DMS153 (cell line): ENCODE measurements around the gene PAX2.
"Not testable (repeated sequence)": the region's sequence is repeated elsewhere in the genome, so short reads cannot be mapped to it uniquely, and the experiment has no call there.

Experiments
- DNase-seq: peaks from one replicate; lab custom pipeline; 2025; lab: John Stamatoyannopoulos, UW

The PAX2 gene

DNA sequence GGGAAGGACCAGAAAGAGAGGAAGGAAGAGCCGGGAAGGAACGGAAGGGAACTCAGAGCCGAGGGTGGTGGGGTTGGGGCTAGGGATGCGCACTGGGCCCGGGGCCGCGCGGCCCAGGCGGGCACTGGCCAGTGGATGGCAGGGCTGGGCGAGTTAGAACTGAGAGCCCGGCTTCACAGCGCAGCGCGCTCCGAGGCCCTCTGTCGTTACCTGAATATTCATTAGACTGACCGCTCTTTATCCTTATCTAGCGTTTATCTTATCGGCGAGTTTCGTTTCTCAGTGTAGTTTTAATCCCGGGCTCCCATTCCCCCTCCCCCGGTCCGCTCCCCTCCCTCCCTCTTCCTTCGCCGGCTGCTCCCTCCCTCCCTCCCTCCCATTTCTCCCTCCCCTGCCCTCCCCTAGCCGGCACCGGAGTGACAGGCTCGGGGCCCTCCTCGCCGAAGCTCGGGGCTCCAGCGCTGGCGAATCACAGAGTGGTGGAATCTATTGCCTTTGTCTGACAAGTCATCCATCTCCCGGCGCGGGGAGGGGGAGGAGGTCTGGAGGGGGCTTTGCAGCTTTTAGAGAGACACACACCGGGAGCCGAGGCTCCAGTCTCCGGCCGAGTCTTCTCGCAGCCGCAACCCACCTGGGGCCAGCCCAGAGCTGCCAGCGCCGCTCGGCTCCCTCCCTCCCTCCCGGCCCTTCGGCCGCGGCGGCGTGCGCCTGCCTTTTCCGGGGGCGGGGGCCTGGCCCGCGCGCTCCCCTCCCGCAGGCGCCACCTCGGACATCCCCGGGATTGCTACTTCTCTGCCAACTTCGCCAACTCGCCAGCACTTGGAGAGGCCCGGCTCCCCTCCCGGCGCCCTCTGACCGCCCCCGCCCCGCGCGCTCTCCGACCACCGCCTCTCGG, at the start of gene PAX2:
PAX2 (plus strand) TSS at position 596 of the 895 bp plus-strand sequence. CDS start 679 bp downstream, outside the sequence.
- DNase-seq = no peak

DNA sequence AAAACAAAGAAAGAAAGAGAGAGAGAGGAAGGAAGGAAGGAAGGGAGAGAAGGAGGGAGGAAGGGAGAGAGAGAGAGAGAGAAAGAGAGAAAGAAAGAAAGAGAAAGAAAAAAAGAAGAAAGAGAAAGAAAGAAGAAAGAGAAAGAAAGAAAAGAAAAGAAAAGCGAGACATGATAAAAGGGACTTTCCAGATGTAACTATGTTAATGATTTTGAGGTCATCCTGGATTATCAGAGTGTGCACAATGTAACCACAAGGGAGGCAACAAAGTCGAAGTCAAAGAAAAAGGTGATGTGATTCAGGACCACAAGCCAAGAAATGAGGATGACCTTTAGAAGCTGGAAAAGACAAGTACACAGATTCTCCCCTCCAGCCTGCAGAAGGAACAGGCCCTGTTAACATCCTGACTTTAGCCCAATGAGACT, 48.9 kb upstream of the PAX2 start:
- DNase-seq = no peak

DNA sequence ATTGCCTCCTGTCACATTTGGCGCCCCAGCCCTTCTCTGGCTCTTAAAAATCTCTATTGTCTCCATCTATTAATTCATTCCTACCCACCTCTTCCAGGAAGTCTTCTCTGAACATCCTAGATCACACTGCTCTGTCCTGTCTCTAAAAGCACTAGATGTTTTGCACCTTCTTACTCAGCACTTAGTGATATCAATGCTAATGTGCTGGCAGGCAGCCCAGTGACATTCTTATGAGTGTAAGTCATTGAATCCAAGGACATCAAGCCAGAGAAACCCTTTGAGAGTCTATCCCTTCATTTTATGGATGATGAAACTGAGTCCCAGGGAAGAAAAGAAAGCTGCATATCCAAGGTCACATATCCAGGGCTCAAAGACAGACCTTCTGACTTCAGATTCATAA, 48.3 kb upstream of the PAX2 start:
- no peak for DNase-seq

DNA sequence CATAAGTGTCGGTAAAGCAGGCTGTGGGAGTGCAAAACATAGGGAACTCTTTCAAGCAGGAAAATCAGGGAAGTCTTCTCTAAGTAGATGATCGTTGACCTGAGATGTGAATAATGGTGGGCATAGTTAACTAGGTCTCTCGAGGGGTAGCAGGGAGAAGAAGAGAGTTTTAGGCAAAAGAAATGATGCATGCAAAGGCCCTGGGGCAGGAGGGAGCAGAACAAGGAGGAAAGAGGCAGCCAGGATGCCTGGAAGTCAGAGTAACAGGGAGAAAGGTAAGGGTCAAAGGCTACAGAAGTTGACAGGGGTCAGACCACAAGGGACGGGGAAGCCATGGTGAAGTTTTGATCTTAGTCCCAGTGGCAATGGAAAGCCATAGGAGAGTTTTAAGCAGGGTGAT, 47.8 kb upstream of the PAX2 start:
- DNase-seq = no peak

DNA sequence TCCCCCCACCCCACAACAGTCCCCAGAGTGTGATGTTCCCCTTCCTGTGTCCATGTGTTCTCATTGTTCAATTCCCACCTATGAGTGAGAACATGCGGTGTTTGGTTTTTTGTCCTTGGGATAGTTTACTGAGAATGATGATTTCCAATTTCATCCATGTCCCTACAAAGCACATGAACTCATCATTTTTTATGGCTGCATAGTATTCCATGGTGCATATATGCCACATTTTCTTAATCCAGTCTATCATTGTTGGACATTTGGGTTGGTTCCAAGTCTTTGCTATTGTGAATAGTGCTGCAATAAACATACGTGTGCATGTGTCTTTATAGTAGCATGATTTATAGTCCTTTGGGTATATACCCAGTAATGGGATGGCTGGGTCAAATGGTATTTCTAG, 43.7 kb upstream of the PAX2 start:
- not testable (repeated sequence) for DNase-seq

DNA sequence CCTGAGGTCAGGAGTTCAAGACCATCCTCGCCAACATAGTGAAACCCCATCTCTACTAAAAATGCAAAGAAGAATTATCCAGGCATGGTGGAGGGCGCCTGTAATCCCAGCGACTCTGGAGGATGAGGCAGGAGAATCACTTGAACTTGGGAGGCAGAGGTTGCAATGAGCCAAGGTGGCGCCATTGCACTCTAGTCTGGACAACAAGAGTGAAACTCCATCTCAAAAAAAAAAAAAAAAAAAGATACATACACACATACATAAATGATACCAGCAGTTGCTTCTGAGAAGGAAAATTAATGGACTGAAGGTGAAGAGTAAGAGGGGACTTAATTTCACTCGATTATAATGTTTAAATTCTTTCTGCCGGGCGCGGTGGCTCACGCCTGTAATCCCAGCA, 40.2 kb upstream of the PAX2 start:
- no peak for DNase-seq

DNA sequence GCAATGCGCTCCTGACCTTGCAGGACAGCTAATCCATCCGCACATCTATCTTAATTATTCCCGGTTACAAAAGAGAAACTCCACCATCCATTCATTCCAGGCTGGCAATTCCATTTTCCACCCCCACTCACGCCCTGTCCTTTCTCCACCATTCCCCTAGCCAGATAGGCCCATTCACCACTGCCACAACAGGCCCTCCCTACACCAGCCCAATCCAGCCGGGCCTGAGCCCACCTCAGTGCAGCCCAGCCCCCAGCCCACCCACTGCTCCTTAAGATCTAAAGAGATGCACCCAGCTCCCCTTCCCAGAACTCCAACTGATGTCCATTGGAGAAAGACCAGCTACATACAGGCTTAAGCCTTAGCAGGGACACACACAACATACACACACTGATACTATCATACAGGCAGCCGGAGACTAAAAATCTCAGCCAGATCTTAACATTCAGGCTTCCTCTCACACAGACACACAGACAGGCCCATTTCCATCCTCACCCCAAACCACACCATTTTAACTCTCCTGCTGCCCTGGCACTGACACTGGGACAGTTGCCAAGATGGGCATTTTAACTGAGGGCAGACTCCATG, 38.0 kb upstream of the PAX2 start:
- DNase-seq = no peak

DNA sequence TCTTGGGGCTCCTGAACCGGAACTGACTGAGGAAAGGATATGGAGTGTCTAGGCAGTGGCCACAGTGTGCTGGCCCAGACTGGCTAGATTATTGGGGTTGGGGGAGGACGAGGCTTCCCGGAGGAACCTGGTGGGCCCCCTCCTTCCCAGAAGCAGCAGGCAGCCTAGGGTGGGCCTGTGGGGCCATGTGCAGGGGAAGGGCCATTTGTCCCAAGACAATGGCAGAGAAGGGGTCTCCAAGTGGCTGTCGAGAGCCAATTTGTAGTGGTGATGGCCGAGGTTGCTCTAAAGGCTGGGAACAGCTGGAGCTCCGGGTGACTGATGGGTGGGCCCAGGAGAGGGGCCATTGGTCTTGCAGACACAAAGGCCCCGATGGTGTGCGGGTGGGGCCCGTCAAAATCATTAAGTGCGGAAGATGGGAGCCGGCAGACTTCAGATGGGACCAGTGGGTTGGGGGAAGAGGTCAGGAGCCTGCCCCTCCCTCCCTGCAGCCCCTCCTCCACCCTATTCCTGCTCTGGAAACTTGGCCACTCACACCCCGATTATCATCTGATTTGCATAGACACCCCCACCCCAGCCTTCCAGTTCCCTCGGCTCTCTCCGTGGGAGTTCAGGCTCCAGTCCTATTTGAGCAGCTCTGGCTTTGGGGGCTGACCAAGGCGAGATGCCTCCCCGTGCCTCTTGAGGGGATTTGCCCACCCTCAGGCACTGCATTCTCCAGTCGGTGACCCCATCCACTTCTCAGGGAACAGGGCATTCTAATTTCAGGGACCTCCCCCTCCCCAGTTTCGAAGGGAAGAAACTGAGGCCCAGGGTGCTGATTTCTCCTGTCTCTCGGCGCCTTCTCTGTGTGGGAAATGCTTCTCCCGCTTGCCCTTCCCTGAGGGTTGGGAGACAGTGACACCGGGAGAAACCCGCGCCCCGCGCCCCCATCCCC, 36.0 kb upstream of the PAX2 start:
- DNase-seq = no peak

DNA sequence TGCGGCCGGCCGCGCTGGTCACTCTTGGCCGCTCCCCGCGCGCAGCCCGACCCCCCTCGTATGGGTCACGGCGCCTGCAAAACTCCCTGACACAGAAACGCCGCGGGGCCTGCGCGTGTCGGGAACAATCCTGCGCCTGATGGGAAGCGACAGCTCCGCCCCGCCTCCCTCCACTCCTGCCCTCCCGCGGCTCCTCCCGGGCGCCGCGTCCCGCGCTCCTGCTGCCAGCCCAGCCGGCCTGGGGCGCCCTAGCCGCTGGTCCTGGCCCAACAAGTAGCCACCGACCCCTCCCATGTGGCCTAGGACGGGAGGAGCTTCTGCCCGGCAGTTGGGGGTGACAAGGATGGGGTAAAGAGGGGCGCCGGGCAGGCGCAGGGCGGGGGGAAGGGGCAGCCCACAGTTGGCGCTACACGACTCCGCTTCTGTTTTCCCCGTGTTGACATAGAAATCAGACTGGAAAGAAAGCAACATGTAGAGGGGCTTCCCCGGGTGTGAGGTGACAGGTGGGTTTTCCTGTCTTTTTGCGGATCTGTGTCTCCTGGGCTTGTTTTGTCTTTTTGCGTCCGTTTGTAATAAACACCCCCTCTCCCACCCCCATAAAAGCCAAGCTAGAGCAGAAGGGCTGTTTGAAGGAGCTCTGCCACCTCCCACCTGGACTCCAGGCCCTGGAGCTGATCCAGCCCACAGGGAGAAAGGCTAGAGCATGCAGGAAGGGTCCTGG, 35.1 kb upstream of the PAX2 start:
- no peak for DNase-seq

DNA sequence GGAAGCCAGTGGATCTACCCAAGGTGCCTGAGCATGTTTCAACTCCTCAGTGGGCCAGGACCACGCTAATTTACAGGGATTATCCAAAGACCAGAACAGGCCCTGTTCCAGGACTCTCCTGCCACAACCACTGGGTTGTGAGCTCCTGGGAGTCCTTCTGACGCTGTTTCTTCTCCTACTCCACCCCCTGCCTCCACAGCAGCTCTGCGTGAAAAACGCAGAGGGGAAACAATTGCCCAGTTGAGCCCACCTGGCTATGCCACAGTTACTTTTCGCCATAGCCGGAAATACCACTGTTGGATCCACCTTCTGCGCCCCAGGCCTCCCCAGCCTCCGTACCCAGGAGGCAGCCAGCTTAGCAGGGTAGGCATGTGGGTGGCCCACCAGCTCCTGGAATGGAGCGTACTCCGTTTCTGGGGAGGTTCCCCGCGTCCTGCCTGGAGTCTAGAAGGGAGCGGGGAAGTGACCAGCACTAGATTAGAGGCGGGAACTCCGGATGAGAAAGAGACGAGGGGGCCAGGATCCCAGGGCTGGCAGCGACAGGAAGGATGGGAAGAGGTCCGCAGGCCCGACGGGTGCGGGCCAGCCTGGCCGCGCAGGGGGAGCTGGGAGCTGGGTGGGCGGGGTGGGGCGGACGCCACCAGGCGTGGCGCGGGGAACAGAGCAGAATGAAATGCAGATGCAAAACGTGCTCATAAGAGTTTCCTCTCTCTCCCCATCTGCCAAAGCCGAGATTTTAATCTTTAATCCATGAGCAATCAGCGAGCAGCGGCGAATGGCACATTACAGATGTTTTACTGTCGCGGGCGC, 32.1 kb upstream of the PAX2 start:
- DNase-seq = no peak

DNA sequence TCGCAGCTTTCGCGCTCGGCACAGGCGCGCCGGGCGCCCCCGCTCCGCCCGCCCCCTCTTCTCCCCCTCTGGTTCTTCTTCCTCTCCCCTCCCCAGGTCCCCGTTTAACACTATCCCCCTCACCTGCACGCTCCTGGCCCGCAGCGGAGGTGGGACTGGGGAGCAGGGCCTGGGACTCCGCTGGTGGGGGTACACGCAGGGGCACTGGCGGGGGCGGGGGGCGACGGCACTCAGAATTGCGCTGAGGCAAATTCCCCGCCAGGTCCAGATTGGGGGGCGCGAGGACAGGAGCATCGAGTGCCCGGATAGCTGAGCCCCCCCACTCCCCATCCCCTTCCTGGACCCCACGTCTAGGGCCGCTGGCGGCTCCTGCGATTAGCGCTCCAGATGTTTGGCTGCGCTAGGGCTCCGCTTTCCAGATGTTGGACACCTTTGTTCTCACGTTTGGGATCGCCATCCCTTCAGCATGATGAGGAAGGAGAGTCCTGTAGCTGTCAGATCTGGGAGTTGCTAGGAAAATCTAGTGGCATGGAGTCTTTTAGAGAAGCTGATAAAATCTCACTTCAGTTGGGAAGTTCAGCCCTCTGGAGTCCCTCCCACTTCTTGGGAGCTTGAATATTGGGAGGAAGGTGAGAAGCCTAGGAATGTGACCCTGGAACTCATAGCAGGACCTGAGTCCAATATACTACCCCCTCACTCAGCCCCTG, 31.4 kb upstream of the PAX2 start:
- no peak for DNase-seq

DNA sequence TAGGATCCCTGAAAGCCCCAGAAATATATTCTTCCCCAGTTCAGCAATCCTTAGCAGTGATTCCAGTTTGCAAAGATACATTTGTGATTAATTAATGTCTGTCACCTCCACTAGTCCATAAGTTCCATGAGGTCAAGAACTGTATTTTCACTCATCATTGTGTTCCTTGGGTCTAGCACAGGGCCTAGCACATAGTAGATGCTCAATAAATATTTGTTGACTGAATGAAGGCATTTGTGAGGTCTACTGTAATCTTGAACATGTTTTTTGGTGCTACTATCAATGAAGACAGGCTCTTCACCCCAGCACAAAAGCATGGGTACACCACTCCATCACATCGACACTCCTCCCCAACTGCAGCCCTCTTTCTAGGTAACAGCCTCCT, 30.8 kb upstream of the PAX2 start:
- no peak for DNase-seq

DNA sequence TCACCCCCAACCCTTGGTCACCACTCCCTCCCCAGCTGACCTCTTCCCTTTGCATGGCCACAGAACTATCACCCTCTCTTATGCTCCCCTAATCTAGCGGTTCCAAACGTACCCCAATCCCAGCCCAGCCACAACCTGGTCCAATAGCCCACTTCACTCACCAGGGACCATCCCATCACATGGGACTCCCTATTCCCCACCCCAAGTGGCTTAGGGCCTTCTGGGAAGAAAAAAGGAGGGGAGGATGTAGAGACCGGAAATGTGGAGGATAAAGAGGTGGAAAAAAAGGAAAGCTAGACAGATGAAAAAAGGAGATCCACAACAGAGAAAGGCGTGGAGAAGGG, 30.3 kb upstream of the PAX2 start:
- no peak for DNase-seq

DNA sequence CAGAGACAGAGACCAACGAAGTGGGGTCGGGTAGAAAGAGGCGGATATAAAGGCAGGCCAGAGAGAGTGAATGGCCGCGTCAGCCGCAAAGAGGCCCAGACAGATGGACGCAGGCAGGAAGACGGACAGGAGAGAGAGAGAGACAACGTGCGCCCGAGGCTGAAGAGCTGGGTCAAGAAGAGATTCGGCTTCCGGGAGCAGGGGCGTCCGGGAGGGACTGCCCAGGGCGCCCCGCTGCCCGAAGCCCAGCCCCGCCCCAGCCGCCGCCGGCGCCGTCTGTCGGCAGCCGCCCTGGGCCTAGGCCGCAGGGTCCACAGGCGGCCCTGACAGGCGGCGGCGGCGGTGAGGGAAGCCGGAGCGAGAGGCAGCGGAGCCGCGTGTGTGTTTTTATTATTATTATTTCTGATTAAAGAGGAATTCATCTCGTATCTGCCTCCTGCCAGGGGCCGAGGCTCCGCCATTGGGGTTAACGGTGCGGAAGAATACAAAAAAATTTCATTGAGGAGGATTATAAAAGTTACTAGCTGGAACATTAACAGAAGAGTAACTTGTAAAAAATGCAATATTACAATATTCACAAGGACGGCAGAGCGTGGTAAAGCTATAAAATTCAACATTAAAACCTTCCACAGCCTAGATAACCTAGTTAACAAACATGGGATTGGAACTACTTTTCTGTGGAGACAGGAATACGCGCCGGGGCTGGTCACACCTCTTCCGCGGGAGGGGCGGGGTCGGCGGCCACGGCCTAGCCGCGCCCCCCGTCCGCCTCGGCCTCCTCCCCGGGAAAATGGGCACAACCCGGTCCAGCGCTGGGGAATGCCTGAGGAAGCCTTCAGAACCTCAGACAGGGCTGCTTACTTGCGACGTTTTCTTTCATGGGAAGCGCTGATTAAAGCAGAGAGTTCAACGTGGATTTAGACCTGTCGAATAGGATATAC, 29.7 kb upstream of the PAX2 start:
- DNase-seq = no peak

DNA sequence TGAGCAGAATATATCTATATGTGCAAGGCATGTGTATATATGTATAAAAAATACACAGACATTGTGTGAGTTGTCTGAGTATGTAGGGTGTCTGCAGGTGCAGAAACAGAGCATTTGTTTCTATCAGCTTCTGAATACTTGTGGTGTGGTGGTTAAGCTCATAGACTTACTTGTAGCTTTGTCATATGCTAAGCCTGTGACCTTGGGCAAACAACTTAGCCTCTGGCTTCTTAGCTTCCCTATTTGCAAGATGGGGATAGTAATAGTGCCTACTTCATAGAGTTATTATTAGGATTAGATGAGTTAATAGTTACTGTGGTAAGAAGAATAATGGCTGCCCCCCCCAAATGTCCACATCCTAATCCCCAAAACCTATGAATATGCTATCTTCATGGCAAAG, 28.2 kb upstream of the PAX2 start:
- no peak for DNase-seq

DNA sequence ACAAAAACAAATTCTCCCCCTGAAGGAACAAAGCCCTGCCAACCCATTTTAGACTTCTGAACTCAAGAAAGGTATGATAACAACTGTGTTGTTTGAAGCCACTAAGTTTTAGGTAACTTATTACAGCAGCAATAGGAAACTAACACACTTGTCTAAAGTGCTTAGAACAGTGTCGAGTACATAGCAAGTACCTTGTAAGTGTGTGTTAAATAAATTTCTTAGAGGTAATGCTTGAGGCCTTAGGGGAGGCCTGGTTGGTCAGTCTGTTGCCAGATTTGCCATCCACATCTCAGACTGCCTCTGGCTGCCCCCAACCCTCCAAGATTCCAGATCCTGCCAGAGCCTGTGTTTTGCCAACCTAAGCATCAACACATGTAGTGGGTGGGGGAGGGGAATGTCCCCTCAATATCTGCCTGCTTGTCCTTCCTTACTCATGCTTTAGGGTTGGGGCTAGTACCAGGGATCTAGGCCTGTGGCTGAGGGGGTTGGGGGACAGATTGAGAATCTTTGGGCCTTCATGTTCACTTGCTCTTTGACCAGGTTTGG, 27.1 kb upstream of the PAX2 start:
- no peak for DNase-seq

DNA sequence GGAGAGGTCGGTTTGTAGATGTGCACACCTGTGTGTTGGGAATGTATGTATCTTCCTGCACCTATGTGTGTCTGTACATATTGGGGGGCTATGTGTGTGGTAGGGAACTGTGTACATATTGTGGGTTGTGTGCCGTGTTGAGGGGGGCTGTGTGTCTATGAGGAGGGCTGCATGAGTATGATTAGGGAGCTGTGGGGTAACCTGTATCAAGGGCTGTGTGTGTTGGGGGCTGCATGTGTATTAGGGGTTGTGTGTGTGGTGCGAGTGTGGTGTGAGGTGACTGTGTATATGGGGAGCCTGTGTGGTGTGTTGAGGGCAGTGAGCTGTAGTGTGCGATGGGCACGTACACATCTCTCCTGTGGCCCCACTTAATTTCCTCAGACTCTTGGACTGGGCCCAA, 22.2 kb upstream of the PAX2 start:
- DNase-seq = no peak

DNA sequence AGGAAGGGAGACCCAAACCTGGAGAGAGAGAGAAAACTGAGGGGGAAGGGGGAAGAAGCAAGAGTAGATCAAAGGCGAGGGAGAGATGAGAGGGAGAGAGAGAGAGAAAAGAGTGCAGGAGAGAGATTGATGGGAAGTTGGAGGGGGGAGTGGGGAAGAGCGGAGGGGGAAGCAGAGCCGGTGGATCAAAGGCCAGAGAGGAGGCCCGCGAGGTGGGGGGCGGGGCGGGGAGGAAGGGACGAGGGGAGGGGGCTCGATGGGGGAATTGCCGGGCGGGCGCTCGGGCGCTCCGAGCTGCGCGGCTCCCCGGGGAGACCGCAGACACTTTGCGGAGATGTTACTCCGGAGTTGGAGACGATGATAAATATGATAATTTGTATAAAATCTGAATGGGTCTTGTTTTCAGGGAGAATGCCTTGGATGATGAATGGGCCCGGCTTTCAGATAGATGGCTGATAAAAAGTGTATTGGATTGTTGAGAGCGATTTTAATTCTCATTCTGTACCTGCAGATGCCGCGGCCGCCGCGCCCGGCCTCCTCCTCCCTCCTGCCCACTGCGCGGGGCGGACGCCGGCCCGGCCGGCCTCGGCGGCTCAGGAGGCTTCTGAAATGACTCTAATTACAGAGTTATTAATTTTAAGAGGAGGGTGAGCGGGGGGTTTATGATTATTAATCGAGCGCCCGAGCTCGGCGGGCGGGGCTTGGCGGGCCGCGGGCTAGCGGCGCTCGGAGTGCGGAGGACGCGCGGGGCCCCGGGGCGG, 21.4 kb upstream of the PAX2 start:
- DNase-seq = no peak
